ENCODE data around the gene CDH4. TPM values are rescaled to one million over a fixed set of nuclear protein-coding genes. Genes with fewer than 3 reads are reported as not detected.

CDH4 gene
- total RNA-seq, 1 experiment from 2014 or later: not detected

- ChIA-PET CTCF (no interaction called here), POLR2A (ENCODE audit: unreplicated experiment) (no interaction called here)
- Histone ChIP-seq H3K9me2 (ENCODE audit: insufficient read depth) (no peaks in the 10 kb centered on the region), H3K27ac (no peak overlapping the region), H3K4me3 (no peak overlapping the region), H3K36me3 (ENCODE audit: low read depth) (no peaks in the 10 kb centered on the region), H3K4me1 (replicated peaks; ENCODE audit: insufficient read depth) (no peaks in the 10 kb centered on the region), H4K20me1 (ENCODE audit: insufficient read depth) (no peaks in the 10 kb centered on the region), H3K27me3 (ENCODE audit: insufficient read depth, low read depth) (peaks cover 90% of the 10 kb centered on the region), H3F3A (ENCODE audit: insufficient read depth, low read depth) (no peaks in the 10 kb centered on the region), H3K4me2 (no peak overlapping the region), H2AFZ (no peak overlapping the region), H3K79me2 (ENCODE audit: low read depth) (no peaks in the 10 kb centered on the region), H3K9me3 (ENCODE audit: insufficient read depth, low read depth) (no peaks in the 10 kb centered on the region)
- no peak for DNase-seq
- no peak for TF ChIP-seq EZH2 (IDR thresholded peaks at IDR 0.05; ENCODE audit: low read depth)
- TF ChIP-seq CTCF (conservative IDR thresholded peaks at IDR 0.05): no peak
- BruUV-seq (replicated peaks): no TSS peak
- intact Hi-C loops (cut with micrococcal nuclease; ENCODE audit: unreplicated experiment): no loop called here
Measured at GRCh38 chr20:61719691-61720347, 467.8 kb downstream of the CDH4 start.

- Histone ChIP-seq H3F3A (ENCODE audit: insufficient read depth, low read depth) (no peaks in the 10 kb centered on the region), H3K4me3 (no peak overlapping the region), H2AFZ (no peak overlapping the region), H3K27me3 (ENCODE audit: insufficient read depth, low read depth) (peaks cover 90% of the 10 kb centered on the region), H4K20me1 (ENCODE audit: insufficient read depth) (no peaks in the 10 kb centered on the region), H3K9me3 (ENCODE audit: insufficient read depth, low read depth) (no peaks in the 10 kb centered on the region), H3K4me1 (replicated peaks; ENCODE audit: insufficient read depth) (no peaks in the 10 kb centered on the region), H3K4me2 (no peak overlapping the region), H3K79me2 (ENCODE audit: low read depth) (no peaks in the 10 kb centered on the region), H3K27ac (no peak overlapping the region), H3K36me3 (ENCODE audit: low read depth) (no peaks in the 10 kb centered on the region), H3K9me2 (ENCODE audit: insufficient read depth) (no peaks in the 10 kb centered on the region)
- CTCF ChIA-PET: no interaction called here
- POLR2A ChIA-PET (ENCODE audit: unreplicated experiment): no interaction called here
- DNase-seq: no peak
- intact Hi-C loops (cut with micrococcal nuclease; ENCODE audit: unreplicated experiment): no loop called here
- BruUV-seq (replicated peaks): no TSS peak
- TF ChIP-seq EZH2 (IDR thresholded peaks at IDR 0.05; ENCODE audit: low read depth): no peak
Measured at GRCh38 chr20:61720348-61720696, 468.3 kb downstream of the CDH4 start.

- H3F3A ChIP-seq (ENCODE audit: insufficient read depth, low read depth): no peaks in the 10 kb centered on the region
- no peaks in the 10 kb centered on the region for H3K36me3 ChIP-seq (ENCODE audit: low read depth)
- no TSS peak for BruUV-seq (replicated peaks)
- no peak overlapping the region for H2AFZ ChIP-seq
- no peak overlapping the region for H3K4me3 ChIP-seq
- TF ChIP-seq CTCF (conservative IDR thresholded peaks at IDR 0.05) (no peak), EZH2 (IDR thresholded peaks at IDR 0.05; ENCODE audit: low read depth) (no peak)
- H3K9me3 ChIP-seq (ENCODE audit: insufficient read depth, low read depth): no peaks in the 10 kb centered on the region
- no peak overlapping the region for H3K4me2 ChIP-seq
- DNase-seq: no peak
- CTCF ChIA-PET: no interaction called here
- no peaks in the 10 kb centered on the region for H3K4me1 ChIP-seq (replicated peaks; ENCODE audit: insufficient read depth)
- H3K27ac ChIP-seq: no peak overlapping the region
- peaks cover 71% of the 10 kb centered on the region for H3K27me3 ChIP-seq (ENCODE audit: insufficient read depth, low read depth)
- no peaks in the 10 kb centered on the region for H4K20me1 ChIP-seq (ENCODE audit: insufficient read depth)
- no peaks in the 10 kb centered on the region for H3K9me2 ChIP-seq (ENCODE audit: insufficient read depth)
- intact Hi-C loops (cut with micrococcal nuclease; ENCODE audit: unreplicated experiment): no loop called here
- no peaks in the 10 kb centered on the region for H3K79me2 ChIP-seq (ENCODE audit: low read depth)
- POLR2A ChIA-PET (ENCODE audit: unreplicated experiment): no interaction called here
Measured at GRCh38 chr20:61722146-61722678, 470.2 kb downstream of the CDH4 start.
